ENCODE results near the gene TOM1.

Gene TOM1

GRCh38 chr22:35299673-35300499 lies at the start of gene TOM1:
TOM1 (plus strand) TSS chr22:35299894; CDS start chr22:35299929, 35 bp downstream.
- peak; percentile 99 for DNase-seq (ENCODE audit: low read depth in 2 of 2)

- DNase-seq (ENCODE audit: low read depth in 2 of 2): no peak
These were observed 49.5 kb upstream of the TOM1 start for GRCh38 chr22:35250156-35250555.

GRCh38 chr22:35253946-35254345 lies 45.7 kb upstream of the TOM1 start:
- DNase-seq (ENCODE audit: low read depth in 2 of 2): no peak

DNA sequence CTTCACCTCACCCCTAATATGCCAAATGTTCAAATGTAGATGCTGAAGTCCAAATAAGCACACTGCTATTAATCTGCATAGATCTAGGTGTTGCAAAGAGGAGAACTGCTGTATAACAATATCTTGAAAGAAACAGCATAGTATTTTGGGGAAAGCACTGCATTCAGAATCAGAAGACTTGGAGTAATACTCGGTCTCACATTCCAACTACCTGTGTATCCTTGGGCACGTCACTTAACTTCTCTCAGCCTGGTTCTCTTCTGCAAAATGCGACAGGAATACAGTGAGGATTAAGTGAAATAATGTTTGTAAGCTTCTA lies 42.7 kb upstream of the TOM1 start:
- no peak for DNase-seq (ENCODE audit: low read depth in 2 of 2)

- peak; percentile 64 for DNase-seq (ENCODE audit: low read depth in 2 of 2)
These were observed 42.1 kb upstream of the TOM1 start, which contains the start of gene HMGXB4 for GRCh38 chr22:35257321-35258190. HMGXB4 (plus strand) TSS chr22:35257493; CDS start chr22:35262391, 4,898 bp downstream.

DNA sequence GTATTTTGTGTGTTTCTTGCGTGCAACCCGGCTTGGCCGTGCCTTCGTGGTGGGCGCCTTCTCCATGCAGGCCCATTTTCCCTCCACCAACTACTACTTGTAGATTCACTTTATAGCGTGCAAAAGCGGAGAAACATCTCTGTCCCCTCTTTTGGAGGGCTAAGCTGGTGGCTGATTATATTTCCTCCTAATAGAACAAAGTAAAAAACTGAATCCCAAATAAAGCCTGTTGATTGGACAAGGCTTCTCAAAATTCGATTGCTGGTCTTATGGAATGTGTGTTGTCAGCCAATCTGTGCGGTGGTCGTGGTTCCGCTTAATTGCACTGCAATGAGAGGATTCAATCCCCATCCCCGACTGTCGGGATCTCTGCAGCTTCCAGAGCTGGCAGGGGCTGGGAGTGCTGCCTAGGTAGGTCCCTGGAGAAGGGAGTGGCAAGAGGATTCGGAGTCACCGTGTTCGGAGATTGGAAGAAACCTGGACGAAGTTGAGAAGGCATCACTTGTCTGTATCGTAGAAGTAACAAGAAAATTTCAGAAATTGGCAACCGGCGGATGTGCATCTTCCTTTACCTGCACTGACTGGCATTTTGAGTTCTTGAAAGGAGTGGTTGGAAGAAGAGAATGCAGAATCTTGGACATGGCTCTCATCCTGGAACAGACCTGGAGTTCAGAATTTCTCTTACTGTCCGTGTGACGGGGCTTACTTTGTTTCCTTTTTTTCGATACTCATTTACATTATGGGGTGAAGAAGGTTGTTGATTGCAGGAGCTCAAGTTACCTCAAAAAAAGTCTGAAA lies 41.3 kb upstream of the TOM1 start:
- peak in 1 of 2 experiments; percentile 8 for DNase-seq (ENCODE audit: low read depth in 2 of 2)

GRCh38 chr22:35264986-35265385 lies 34.7 kb upstream of the TOM1 start:
- no peak for DNase-seq (ENCODE audit: low read depth in 2 of 2)

DNA sequence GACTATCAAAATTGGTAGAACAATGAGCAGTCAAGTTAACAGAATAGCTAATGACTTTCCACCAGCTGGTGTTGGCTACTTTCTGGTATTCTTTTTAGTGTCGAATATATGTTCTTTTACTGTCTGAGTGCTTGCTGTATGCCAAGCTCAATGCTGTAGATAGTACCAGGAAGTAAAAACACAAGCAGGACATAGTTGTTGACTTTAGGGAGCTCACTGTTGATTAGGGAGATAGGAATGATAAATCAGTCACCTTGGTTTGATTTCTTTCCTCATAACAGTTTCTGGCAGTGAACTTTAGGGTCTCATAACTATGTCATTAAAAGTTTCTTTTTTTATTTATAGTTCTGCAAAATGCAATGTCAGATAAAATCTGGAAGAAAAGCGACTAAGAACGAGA lies 33.4 kb upstream of the TOM1 start:
- no peak for DNase-seq (ENCODE audit: low read depth in 2 of 2)

DNA sequence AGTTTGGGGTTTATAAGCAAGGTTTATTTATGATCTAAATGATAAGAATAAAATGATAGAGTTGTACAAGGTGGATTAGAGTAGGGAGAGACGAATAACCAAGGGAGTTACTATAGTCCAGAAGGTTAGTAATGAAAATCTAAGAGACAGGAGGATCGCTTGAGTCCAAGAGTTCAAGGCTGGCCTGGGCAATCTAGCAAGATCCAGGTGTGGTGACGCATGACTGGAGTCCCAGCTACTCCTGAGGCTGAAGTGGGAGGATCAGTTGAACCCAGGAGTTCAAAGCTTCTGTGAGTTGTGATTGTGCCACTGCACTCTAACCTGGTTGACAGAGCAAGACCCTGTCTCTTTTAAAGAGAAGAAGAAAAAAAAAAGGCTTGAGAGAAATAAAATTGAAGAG lies 30.1 kb upstream of the TOM1 start:
- no peak for DNase-seq (ENCODE audit: low read depth in 2 of 2)

GRCh38 chr22:35274154-35274871 lies 25.4 kb upstream of the TOM1 start:
- DNase-seq (ENCODE audit: low read depth in 2 of 2): no peak

- DNase-seq (ENCODE audit: low read depth in 2 of 2): no peak
These were observed 24.1 kb upstream of the TOM1 start for GRCh38 chr22:35275580-35275979.

DNA sequence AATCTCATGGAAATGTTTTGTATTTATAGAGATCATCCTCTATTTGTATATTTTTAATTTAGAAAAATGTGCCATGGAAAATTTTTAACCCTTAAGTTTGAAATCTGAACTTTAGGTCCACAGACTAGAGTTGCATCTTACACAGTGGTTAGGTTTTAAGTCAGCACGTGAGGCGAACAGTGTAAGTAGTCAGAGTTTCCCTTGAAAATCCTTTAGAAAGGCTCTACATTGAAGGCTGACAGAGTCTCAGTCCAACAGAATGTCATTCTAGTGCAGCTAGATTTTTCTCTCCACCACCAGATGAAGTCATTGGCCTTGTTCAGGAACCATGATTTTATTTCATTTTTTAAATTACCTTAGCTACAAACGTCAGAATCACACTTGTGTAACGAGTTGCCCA lies 23.7 kb upstream of the TOM1 start:
- no peak for DNase-seq (ENCODE audit: low read depth in 2 of 2)

- DNase-seq (ENCODE audit: low read depth in 2 of 2): no peak
These were observed 11.6 kb upstream of the TOM1 start for GRCh38 chr22:35288116-35288515.

DNA sequence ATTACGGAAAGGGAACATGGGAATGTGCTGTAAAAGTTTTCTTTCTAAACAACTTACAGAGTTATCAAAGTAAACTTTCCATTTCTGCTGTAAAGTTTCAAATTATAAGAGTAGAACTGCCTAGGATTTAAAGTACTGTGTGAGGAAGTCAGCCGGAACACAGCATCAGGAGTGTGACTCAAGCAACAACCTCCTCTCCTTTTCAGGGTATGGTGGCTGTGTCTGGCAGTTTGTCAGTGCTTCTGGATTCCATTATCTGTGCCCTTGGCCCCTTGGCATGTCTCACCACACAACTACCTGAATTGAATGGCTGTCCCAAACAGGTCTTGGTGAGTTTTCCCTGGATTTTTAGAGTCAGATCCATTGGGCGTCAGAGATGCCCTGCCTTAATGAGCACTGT lies 6.9 kb upstream of the TOM1 start:
- DNase-seq (ENCODE audit: low read depth in 2 of 2): no peak

GRCh38 chr22:35296051-35296450 lies 3.6 kb upstream of the TOM1 start:
- DNase-seq (ENCODE audit: low read depth in 2 of 2): no peak

GRCh38 chr22:35299217-35299672 lies 449 bp upstream of the TOM1 start:
- no peak for DNase-seq (ENCODE audit: low read depth in 2 of 2)

DNA sequence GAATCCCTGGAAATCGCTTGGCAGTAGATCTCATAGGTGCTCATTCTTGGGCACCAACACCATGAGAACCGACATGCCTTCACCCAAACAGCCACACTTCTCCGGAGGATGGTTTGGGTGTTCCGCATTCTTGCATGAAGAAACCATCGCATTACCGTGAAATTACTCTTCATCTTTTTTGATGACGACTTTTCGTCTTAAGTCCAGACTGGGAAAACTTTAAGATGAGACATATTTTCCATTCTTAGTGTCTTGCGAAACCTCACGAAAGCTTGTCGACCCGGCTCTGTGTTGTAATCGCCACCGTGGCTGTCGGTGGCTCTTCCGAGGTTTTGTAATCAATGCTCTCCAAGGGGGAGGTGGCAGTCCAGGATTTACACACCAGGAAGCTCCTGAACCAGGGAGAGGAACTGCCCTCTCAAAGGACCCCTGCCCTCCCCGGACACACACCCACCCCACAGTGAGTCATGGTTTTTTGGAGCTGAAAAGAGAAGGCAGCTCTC lies 1.7 kb downstream of the TOM1 start:
- peak; percentile 83 to 85 for DNase-seq (ENCODE audit: low read depth in 2 of 2)

- no peak for DNase-seq (ENCODE audit: low read depth in 2 of 2)
These were observed 3.4 kb downstream of the TOM1 start for GRCh38 chr22:35303029-35303624.

DNA sequence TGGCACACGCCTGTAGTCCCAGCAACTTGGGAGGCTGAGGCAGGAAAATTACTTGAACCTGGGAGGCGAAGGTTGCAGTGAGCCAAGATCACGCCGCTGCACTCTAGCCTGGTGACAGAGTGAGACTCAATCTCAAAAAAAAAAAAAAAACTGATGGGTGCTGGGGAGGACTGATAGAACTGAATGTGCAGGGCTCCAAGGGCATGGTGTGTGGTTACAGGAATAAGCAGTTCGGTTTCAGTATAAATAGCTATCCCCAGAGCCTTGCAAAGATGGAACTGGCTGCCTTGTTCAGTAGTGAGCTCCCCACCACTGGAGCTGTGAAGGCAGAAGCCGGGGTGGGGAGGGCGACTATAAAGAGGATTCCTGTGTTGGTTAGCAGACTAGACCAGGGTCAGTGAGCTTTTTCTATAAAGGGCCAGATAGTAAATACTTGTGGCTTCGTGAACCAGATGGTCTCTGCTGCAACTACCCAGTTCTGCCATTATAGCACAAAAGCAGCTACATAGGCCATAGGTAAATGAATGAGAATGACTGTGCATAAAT lies 5.9 kb downstream of the TOM1 start:
- DNase-seq (ENCODE audit: low read depth in 2 of 2): no peak

DNA sequence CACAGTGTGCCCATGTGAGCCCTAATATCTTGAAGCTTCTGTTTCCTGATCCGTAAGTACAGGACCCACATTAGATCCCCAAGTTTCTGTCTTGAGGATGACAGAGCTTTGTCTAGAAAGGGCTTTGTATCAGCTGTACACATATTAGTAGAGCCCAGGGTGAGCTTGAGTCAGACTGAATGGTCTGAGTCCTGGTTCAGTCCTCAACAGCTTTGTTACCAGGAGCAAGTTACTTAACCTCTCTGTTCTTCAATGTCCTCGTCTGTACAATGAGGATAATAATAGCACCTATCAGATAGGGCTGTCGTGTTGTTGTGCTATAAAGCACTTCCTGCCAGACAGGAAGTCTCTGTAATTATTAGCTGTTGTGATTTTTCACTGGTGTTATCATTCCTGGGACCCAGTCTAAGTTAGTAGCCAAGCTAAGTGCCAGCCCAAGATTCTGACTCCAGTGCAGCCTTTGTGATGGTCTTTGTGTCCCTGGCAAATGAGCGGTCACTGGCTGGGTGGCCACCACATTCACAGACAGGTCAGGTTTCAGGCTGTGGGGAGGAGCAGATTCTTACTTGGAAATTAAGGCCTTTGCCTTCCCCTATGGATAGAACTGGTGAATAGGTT lies 6.8 kb downstream of the TOM1 start:
- no peak for DNase-seq (ENCODE audit: low read depth in 2 of 2)

Measured in fibroblast of skin of left biceps (primary cell).